Measurements from ENCODE around the gene CACNA2D3.

The CACNA2D3 gene

GRCh38 chr3:54283470-54283869 lies 161.1 kb downstream of the CACNA2D3 start:
- DNase-seq = no peak

DNA sequence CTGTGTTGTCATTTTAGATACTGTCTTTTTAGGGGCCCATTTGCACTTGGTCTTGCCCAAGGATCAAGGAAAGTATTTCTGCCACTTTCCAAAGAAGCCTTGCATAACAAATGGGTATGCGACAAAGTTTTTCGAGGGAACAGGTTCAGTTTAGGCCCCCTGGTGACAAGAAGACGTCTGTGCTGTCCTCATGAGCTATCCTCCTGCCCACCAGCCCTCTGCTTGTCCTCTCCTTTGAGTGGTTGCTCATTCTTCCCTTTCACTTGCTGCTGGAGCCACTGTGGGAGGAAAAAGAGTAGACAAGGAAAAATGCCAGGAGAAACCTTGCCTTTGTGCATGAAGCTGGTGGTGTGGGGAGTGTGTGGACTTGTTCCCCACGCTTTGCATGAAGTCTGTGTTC lies 171.9 kb downstream of the CACNA2D3 start:
- no peak for DNase-seq

GRCh38 chr3:54296531-54296930 lies 174.2 kb downstream of the CACNA2D3 start:
- DNase-seq = no peak

- no peak for DNase-seq
Measured at GRCh38 chr3:54299169-54299935, 177.0 kb downstream of the CACNA2D3 start.

GRCh38 chr3:54303517-54304375 lies 181.4 kb downstream of the CACNA2D3 start:
- DNase-seq = no peak

DNA sequence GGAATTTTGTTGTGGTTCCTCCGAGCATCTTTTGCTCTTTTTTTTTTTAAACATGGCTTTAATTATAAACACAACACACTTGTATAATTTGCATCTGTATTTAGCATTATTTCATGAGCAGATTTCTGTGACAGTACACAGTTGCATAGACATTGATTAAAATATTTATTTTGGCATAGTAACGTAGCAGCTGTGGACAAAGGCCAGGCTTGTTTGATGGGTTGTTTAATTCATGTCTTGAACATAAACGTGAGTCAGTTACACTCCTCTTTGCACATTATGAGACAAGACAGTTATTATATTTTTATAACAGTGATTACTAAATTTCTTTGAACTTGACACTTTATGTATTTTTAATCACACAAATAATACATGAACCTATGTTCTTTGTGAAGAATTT lies 182.5 kb downstream of the CACNA2D3 start:
- DNase-seq = no peak

GRCh38 chr3:54305409-54306099 lies 183.2 kb downstream of the CACNA2D3 start:
- no peak for DNase-seq

- no peak for DNase-seq
Measured at GRCh38 chr3:54307566-54308180, 185.3 kb downstream of the CACNA2D3 start.

DNA sequence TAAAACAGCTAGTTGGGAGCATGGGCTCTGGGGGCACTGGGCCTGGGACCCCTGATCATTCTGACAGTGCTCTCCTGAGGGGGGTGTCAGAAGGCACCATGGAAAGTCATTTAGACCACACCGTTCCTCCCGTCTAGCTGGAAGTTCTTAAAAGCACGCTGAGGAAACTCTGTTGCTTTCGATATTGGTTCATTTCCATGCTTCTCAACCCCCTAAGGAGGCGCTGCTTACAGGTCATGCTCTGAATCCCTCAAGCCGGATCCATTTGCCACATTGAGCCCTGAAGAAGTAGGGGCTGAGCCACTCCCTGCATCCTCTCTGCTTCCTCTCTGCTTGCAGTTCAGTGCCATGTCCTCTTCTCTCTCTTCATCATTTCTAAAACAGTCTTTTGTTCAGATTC lies 187.2 kb downstream of the CACNA2D3 start:
- no peak for DNase-seq

DNA sequence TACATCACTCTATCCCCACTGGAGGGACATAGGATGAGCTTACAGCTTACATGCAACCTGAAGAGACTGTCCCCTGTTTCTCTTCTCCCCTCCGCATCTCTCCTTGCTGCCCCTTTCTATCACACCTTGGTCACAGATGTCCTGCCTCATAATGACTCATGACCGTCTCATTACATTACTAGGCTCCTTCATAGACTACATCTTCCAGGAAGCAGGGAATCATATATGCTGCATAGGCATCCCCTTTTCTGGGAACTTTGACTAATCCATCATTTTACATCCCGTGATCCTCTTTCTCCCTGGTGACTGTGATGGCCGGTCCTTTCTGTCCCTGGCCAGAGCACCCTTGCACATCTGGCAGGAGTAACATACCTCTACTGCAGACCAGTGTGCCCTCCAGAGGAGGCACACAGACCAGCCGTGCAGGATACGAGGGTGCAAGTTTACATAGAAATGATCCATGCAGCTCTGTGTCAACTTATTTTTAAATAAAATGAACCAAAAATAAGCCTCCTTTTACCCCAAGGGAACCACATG lies 188.9 kb downstream of the CACNA2D3 start:
- no peak for DNase-seq

GRCh38 chr3:54312156-54312899 lies 190.0 kb downstream of the CACNA2D3 start:
- DNase-seq = no peak

DNA sequence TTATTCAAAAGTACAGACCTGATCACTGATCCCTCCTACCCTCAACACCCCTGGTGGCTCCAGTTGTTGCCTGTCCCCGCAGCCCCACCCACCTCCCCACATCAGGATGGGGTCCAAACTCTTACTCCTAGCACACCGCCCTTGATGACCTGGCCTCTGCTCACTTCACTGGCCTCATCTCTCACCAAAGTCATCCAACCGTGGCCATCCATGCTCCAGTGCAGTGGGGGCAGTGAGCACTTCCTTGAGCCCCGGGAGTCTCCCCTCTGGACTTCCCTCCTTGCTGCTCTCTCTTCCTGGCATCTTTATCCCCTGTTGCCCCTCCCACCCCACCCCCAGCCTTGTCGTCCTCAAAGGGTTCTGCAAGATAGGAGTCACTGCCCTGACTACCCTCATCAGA lies 191.1 kb downstream of the CACNA2D3 start:
- DNase-seq = no peak

- DNase-seq = no peak
Measured at GRCh38 chr3:54321520-54321919, 199.2 kb downstream of the CACNA2D3 start.

- no peak for DNase-seq
Measured at GRCh38 chr3:54322354-54322753, 200.0 kb downstream of the CACNA2D3 start.

DNA sequence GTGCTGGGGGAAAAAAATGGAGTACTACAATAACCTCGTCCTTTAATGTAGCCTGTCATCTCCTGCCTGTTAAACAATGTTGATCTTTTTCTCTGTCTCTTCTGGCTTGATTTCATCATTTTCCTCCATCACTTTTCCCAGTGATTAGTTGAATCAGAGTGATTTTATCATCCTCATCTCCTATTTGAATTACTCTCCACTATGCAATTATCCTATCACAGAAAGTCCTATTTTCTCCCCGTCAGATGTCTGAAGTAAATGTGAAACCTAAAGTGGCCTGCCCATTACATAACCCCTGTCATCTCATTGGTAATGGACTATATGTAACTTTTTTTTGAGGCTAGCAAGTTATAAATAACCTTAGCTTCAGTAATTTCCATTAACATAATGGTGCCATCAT lies 201.8 kb downstream of the CACNA2D3 start:
- no peak for DNase-seq

DNA sequence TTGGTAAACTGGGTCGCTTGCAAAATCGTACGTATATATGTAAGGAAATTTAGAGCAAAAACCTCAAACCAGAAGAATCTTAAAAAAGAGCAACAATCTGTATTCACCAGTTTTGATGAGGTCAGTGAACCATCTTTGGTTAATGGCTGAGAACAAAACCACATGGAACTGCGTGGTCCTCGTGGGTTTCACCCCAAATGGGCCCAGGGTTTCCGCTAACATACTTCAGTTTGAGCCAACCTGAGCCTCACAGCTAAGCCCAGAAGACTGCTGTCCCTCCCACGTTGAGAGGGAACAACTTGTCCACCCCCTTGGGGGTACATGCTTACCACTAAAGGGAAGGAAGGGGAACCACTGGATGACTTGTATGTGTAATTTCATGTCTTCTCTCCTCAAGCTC lies 204.6 kb downstream of the CACNA2D3 start:
- no peak for DNase-seq

DNA sequence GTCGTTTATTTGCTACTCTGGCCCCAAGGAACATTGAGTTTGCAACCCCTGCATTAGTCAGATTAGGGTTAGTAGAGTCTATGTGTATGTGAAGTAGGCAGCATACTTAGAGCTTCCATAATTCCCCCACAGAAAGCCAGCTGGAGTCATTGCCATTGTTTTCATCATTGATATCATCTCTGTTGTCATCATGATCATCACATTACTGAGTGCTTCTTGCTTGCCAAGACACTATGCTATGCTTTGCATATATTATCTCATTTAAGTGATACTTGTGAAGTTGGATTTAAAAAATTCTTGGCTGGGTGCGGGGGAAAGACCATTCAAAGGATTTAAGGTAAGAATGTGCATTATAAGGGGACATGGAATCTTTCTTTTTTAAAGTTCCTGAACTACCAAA lies 209.0 kb downstream of the CACNA2D3 start:
- no peak for DNase-seq

DNA sequence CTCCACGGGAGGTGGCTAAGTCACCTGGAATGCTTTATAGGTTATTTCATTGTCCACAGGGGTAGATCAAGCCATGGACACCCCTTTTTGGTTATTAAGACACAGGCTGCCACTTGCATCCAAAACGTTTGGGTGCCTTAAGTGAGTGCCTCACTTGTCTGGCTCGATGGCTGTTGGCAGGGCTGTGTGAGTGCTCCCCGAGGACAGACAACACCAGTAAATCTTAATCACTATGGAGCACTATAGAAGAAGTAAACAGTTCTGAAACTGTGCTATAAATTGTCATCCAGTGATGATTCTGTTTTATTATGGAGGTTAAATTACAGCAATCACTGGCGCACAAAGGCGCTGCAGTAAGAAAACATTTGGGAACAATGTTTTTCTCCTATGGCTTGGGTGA lies 215.5 kb downstream of the CACNA2D3 start:
- no peak for DNase-seq

DNA sequence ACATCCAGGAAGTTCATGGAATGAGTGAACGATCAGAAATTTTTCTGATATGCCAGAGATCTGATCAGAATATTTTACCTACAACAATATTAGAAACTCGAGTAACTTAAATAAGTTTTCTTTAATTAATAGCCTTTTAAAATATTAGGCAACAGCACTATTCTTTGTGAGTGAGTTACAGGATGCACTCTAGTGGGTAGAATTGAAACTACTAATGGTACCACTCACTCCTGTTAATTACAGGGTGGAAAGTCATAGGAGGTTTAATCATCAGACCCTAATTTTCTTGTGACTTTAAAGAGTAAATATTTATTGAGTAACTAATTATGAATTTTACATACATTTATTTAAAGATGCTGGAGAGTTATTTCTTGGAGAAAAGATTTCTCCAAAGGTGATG lies 217.3 kb downstream of the CACNA2D3 start:
- no peak for DNase-seq

DNA sequence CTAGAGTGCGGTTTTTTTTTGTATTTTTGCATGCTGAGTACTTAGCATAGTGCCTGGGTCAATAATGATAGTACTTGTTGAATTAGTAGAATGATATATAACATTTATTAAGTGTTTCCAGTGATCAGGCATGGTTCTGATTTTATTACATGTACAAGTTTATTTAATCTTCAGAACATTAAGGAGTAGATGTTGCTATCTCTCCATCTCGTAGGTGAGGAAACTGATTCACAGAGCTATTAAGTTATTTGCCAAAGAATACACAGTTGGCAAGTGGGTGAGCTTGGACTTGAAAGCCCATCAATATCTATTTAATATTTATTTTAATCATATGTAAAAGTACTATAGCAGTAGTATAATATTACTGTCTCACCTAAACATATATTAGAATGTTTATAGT lies 219.5 kb downstream of the CACNA2D3 start:
- DNase-seq = no peak

DNA sequence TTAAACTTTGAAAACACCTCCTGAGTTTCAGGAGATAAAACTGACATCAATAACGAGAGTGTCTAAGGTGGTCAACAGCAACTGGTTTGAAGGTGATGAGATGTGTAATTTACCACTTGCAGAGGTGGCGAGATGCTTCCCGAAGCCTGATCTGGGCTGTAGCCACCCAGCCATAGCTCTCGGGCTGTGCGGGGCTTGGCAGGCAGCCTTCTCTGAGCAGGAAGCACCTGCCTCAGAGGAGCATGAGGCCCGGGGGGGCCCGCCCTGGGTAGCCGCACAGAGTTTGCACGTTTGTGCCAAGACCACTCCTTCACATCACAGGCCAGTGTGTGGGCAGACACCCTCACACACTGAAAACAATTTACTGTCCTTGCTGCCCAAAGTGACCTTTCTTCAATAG lies 220.3 kb downstream of the CACNA2D3 start:
- DNase-seq = no peak

DNA sequence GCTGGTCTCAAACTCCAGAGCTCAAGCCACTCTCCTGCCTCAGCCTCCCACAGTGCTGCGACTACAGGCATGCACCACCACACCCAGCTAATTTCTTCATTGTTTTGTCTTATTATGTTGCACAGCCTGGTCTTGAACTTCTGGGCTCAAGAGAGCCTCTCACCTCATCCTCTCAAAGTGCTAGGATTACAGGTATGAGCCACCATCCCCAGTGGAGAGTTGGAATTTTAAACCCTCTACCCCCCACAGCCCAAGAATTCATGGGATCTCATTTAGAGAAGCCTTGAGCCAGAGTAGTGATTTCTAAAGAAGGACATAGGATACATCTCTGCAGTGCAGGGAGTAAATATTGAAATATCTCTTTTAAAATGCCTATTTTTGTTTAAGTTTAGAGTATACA lies 221.1 kb downstream of the CACNA2D3 start:
- DNase-seq = no peak

Measured in activated CD8-positive, alpha-beta memory T cell treated with anti-CD3 and anti-CD28 coated beads, Interleukin-2, amount 50 U/mL, for 48 hours (primary cell).